ENCODE results near the gene NLRP9. TPM values are rescaled to one million over a fixed set of nuclear protein-coding genes. Genes with fewer than 3 reads are reported as not detected.

Gene NLRP9
- total RNA-seq, 1 experiment from 2014 or later, result not detected

GRCh38 chr19:55690109-55690768, 48.0 kb downstream of the NLRP9 start:
- no peak overlapping the region for H3K4me3 ChIP-seq (replicated peaks in 1 of 2; ENCODE audit: low read depth in 1 of 2, low read length in 2 of 2)
- CTCF ChIA-PET, result no interaction called here
- POLR2A ChIA-PET, result no interaction called here
- no peak overlapping the region for H3K4me2 ChIP-seq (ENCODE audit: low read length)
- H3K27me3 ChIP-seq (ENCODE audit: insufficient read depth, low read length), result no peaks in the 10 kb centered on the region
- no peaks in the 10 kb centered on the region for H4K20me1 ChIP-seq (ENCODE audit: insufficient read depth)
- H3K9me3 ChIP-seq (ENCODE audit: control insufficient read depth in 1 of 2, insufficient read depth in 1 of 2, low read depth in 1 of 2, low read length in 2 of 2), result no peaks in the 10 kb centered on the region
- H3K36me3 ChIP-seq (ENCODE audit: control insufficient read depth in 1 of 2, insufficient read depth in 2 of 2, low read length in 2 of 2), result peaks cover 20 to 22% of the 10 kb centered on the region in 2 experiments; a peak in 3 of 4 replicates
- H2AFZ ChIP-seq (ENCODE audit: low read depth, low read length, poor library complexity, severe bottlenecking), result no peak overlapping the region
- H3K79me2 ChIP-seq (ENCODE audit: insufficient read depth, low read length), result peaks cover 24% of the 10 kb centered on the region
- DNase-seq (ENCODE audit: low read depth, low spot score), result no peak
- no peaks in the 10 kb centered on the region for H3K9me2 ChIP-seq (ENCODE audit: insufficient read depth)
- no peaks in the 10 kb centered on the region for H3K4me1 ChIP-seq (ENCODE audit: control insufficient read depth in 1 of 2, insufficient read depth in 2 of 2, low read length in 2 of 2)
- H3K9ac ChIP-seq (ENCODE audit: low read length), result no peak overlapping the region
- ATAC-seq, result no peak
- TF ChIP-seq MAX (IDR thresholded peaks at IDR 0.05) (no peak), EZH2phosphoT487 (IDR thresholded peaks at IDR 0.05; ENCODE audit: borderline replicate concordance) (no peak), EGR1 (IDR thresholded peaks at IDR 0.05; ENCODE audit: low read depth) (no peak), FOSL1 (IDR thresholded peaks at IDR 0.05; ENCODE audit: low read depth) (no peak), POLR2AphosphoS5 (IDR thresholded peaks at IDR 0.05; ENCODE audit: low read depth, low read length) (no peak), ATF3 (IDR thresholded peaks at IDR 0.05) (no peak), ZBTB33 (IDR thresholded peaks at IDR 0.05; ENCODE audit: extremely low read depth, insufficient replicate concordance, low read length) (no peak)
- TF ChIP-seq, protein P1, sequence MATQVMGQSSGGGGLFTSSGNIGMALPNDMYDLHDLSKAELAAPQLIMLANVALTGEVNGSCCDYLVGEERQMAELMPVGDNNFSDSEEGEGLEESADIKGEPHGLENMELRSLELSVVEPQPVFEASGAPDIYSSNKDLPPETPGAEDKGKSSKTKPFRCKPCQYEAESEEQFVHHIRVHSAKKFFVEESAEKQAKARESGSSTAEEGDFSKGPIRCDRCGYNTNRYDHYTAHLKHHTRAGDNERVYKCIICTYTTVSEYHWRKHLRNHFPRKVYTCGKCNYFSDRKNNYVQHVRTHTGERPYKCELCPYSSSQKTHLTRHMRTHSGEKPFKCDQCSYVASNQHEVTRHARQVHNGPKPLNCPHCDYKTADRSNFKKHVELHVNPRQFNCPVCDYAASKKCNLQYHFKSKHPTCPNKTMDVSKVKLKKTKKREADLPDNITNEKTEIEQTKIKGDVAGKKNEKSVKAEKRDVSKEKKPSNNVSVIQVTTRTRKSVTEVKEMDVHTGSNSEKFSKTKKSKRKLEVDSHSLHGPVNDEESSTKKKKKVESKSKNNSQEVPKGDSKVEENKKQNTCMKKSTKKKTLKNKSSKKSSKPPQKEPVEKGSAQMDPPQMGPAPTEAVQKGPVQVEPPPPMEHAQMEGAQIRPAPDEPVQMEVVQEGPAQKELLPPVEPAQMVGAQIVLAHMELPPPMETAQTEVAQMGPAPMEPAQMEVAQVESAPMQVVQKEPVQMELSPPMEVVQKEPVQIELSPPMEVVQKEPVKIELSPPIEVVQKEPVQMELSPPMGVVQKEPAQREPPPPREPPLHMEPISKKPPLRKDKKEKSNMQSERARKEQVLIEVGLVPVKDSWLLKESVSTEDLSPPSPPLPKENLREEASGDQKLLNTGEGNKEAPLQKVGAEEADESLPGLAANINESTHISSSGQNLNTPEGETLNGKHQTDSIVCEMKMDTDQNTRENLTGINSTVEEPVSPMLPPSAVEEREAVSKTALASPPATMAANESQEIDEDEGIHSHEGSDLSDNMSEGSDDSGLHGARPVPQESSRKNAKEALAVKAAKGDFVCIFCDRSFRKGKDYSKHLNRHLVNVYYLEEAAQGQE (IDR thresholded peaks at IDR 0.05; ENCODE audit: low read depth), result no peak
- RAD21 ChIA-PET (ENCODE audit: low non-redundant PET in 1 of 2, low total read pairs in 2 of 2, uncharacterized antibody in 2 of 2, unreplicated experiment in 2 of 2), result no interaction called here
- intact Hi-C loops (cut with micrococcal nuclease), result no loop called here
- no peak overlapping the region for H3K27ac ChIP-seq (ENCODE audit: low read depth, low read length)
- BruUV-seq (replicated peaks), result no TSS peak
